WI38 (cell line): ENCODE data around the gene TESK1.

Experiments used
- H3K4me3 ChIP-seq: 2 replicates; pipeline ENCODE4 v1.5.1; 2011; ENCODE audit warnings: low read depth, mild to moderate bottlenecking, control low read depth, low read length
- CTCF ChIP-seq: IDR thresholded peaks from 2 replicates; pipeline ENCODE4 v1.5.1; 2012; ENCODE audit warnings: low read depth, mild to moderate bottlenecking, control low read depth, low read length

TESK1 gene

GRCh38 chr9:35560625-35561337 is 44.3 kb upstream of the TESK1 start:
- H3K4me3 ChIP-seq = no peak overlapping the region
- no peak for TF ChIP-seq CTCF

DNA sequence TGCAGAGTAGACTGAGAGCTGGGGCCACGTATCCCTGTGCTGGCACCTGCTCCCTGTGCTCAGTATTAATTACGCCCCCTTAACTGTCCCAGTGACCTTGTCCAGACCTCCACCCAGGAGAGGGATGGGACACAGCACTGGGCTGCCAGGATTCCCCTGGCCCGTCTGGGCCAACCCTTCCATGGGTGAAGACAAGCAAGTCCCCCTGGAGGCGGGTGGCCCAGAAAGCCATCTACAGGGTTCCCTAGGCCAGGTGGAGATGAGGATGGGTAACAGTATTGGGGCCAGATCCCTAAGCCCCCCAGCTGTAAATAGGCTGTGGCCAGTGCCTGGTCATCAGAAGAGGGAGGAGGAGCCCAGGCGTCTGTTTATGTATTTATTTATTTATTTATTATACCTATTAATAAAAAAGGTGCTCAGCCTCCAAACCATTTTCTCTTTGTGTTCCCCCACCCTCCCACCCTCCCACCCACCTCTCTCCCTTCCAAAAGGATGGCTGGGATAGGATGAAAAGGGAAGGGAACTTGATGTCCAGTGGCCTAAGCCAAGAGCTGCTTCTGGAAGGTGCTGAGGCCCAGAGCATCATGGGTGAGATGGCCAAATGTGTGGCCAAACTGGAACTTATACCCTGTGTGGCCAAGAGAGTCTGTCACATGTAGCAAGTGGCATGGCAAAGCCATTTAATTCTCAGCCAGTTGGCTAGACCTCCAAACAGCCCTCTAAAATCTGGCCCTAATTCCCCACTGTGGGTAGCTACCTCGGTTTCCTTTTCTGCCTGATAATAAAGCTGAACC is 43.4 kb upstream of the TESK1 start:
- no peak for TF ChIP-seq CTCF
- H3K4me3 ChIP-seq = no peak overlapping the region

DNA sequence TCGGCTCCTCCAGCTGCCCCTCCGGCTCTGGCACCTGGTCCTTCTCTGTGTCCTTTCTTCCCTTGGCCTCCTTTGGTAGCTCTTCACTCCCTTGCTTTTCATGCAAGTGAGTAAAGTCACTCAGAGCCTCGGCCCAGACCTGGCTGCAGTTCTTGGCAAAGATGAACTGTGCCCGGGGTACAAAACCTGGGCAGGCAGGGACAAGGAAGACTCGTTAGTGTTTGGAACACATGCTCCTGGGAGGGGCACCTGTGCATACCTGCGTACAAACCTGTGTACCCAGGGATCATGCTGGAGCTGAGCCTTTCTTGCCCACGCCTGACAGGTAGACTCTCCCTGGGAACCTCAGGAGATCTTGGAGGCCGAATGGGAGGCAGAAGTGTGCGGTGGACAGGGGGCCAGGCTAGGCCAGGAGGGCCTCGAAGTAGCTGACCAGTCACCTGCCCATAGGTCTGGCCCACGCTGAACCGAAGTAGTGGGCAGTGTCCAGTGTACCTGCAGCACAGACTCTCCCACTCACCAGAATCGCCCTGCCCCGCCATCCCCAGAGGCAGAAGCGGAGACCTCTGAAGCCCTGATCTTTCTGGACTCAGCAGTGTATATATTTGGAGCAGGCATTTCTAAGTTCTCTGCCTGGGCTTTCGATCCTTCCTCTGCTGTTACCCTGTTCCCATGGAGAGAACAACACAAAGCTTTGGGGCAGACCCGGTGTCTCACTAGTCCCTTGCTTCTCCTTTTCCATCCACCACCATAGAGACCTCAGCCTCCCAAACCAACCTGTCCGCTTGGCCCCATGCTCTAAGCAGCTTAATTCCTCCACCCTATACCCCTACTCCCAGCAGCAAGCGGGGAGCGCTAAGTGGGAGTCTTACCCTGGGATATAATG is 41.9 kb upstream of the TESK1 start:
- no peak for TF ChIP-seq CTCF
- H3K4me3 ChIP-seq = no peak overlapping the region

GRCh38 chr9:35563791-35564197 is 41.3 kb upstream of the TESK1 start:
- no peak overlapping the region for H3K4me3 ChIP-seq

DNA sequence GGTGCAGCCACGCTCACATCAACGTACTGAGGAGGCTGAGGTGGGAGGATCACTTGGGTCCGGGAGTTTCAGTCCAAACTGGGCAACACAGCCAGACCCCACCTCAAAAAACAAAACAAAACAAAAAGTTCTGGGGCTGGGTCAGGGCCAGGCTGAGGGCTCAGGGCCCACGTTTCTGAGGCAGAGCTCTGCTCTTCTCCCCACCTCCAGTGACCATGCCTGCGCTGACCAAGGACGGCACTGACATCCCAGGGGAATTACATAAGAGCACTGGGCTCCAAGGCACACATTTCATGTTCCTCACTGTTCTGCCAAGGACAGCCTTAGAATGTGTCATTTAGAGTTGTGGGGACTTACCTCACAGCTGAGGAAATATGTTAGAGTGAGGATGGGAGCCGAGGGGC is 40.4 kb upstream of the TESK1 start:
- no peak overlapping the region for H3K4me3 ChIP-seq
- TF ChIP-seq CTCF = no peak

More at GRCh38 chr9:35563791-35564197, 41.3 kb upstream of the TESK1 start:
- no peak for TF ChIP-seq CTCF

DNA sequence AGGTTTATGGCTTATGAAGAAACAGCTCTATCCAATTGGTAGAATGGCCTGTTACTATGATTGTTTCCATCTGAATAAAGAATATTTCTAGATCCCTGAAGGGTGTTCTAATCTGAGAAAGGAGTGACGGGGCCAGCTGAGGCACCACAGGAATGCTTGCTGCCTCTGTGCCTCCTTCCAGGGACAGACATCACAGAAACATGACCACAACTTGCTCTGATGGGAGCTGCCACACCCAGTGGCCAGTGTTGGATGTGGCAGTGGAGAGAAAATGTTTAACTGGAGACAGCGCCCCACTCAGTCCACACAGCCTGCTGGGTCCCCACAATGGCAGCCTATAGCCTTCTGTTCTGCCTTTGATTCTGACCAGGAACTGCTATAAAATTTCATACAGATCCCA is 38.6 kb upstream of the TESK1 start:
- no peak overlapping the region for H3K4me3 ChIP-seq
- TF ChIP-seq CTCF = no peak
